ENCODE results near the gene TNFAIP1.

- no peak for TF ChIP-seq POLR2A (IDR thresholded peaks at IDR 0.05)
- TF ChIP-seq, protein P1, sequence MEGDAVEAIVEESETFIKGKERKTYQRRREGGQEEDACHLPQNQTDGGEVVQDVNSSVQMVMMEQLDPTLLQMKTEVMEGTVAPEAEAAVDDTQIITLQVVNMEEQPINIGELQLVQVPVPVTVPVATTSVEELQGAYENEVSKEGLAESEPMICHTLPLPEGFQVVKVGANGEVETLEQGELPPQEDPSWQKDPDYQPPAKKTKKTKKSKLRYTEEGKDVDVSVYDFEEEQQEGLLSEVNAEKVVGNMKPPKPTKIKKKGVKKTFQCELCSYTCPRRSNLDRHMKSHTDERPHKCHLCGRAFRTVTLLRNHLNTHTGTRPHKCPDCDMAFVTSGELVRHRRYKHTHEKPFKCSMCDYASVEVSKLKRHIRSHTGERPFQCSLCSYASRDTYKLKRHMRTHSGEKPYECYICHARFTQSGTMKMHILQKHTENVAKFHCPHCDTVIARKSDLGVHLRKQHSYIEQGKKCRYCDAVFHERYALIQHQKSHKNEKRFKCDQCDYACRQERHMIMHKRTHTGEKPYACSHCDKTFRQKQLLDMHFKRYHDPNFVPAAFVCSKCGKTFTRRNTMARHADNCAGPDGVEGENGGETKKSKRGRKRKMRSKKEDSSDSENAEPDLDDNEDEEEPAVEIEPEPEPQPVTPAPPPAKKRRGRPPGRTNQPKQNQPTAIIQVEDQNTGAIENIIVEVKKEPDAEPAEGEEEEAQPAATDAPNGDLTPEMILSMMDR (IDR thresholded peaks at IDR 0.05), result no peak
Measured at GRCh38 chr17:28320215-28321061, 15.1 kb upstream of the TNFAIP1 start.
